Central memory CD8-positive, alpha-beta T cell (primary cell): ENCODE data around the gene CAND1.
"Not testable (repeated sequence)": the region's sequence is repeated elsewhere in the genome, so short reads cannot be mapped to it uniquely, and the experiment has no call there.

Experiments
- ATAC-seq: fragments of 150-1000 bp; cut with Tn5 transposase; replicated peaks from 2 replicates; pipeline ENCODE4 v1.10.0; 2022; ENCODE audit warnings: mild to moderate bottlenecking, moderate FRiP score, moderate number of reproducible peaks; ENCODE audit not compliant: poor library complexity, severe bottlenecking; ENCODE audit errors: extremely low read depth
- DNase-seq, 2 donors: peaks; one replicate each; pipeline ENCODE4 v3.0.0; 2021; ENCODE audit warnings: low spot score in 2 of 2
- H3K27ac Mint-ChIP-seq: one replicate; pipeline ENCODE4 v1.8.0; 2022; ENCODE audit warnings: low read depth, mild to moderate bottlenecking, moderate library complexity, mixed read lengths
- H3K27me3 Mint-ChIP-seq: one replicate; pipeline ENCODE4 v1.8.0; 2022; ENCODE audit warnings: mixed read lengths
- H3K36me3 Mint-ChIP-seq: one replicate; pipeline ENCODE4 v1.8.0; 2022; ENCODE audit warnings: mild to moderate bottlenecking, moderate library complexity, mixed read lengths; ENCODE audit not compliant: insufficient read depth
- H3K4me1 Mint-ChIP-seq: one replicate; pipeline ENCODE4 v1.8.0; 2022; ENCODE audit warnings: mixed read lengths
- H3K4me3 Mint-ChIP-seq: one replicate; pipeline ENCODE4 v1.8.0; 2022; ENCODE audit warnings: mild to moderate bottlenecking, moderate library complexity, mixed read lengths
- H3K9me3 Mint-ChIP-seq: one replicate; pipeline ENCODE4 v1.8.0; 2022; ENCODE audit warnings: mixed read lengths

Gene CAND1

GRCh38 chr12:67326637-67327036 is 57.5 kb downstream of the CAND1 start:
- DNase-seq (no peak), ATAC-seq (no peak)
- Mint-ChIP-seq H3K27ac (no peak overlapping the region), H3K4me3 (no peak overlapping the region), H3K36me3 (no peaks in the 10 kb centered on the region), H3K27me3 (no peaks in the 10 kb centered on the region), H3K9me3 (no peaks in the 10 kb centered on the region), H3K4me1 (no peaks in the 10 kb centered on the region)

- H3K36me3 Mint-ChIP-seq: no peaks in the 10 kb centered on the region
- H3K9me3 Mint-ChIP-seq: no peaks in the 10 kb centered on the region
- DNase-seq (no peak), ATAC-seq (no peak)
- H3K4me1 Mint-ChIP-seq: no peaks in the 10 kb centered on the region
- H3K27ac Mint-ChIP-seq: no peak overlapping the region
- no peaks in the 10 kb centered on the region for H3K27me3 Mint-ChIP-seq
- no peak overlapping the region for H3K4me3 Mint-ChIP-seq
Observed at GRCh38 chr12:67327466-67327865, 58.3 kb downstream of the CAND1 start.

GRCh38 chr12:67331123-67331522 is 62.0 kb downstream of the CAND1 start:
- H3K36me3 Mint-ChIP-seq: no peaks in the 10 kb centered on the region
- no peaks in the 10 kb centered on the region for H3K9me3 Mint-ChIP-seq
- H3K27me3 Mint-ChIP-seq: no peaks in the 10 kb centered on the region
- DNase-seq (no peak), ATAC-seq (no peak)
- H3K27ac Mint-ChIP-seq: no peak overlapping the region
- no peaks in the 10 kb centered on the region for H3K4me1 Mint-ChIP-seq
- no peak overlapping the region for H3K4me3 Mint-ChIP-seq

GRCh38 chr12:67331828-67332227 is 62.7 kb downstream of the CAND1 start:
- Mint-ChIP-seq H3K36me3 (no peaks in the 10 kb centered on the region), H3K27ac (no peak overlapping the region), H3K4me1 (no peaks in the 10 kb centered on the region), H3K4me3 (no peak overlapping the region), H3K27me3 (no peaks in the 10 kb centered on the region), H3K9me3 (no peaks in the 10 kb centered on the region)
- no peak for ATAC-seq
- DNase-seq: no peak

- Mint-ChIP-seq H3K4me3 (no peak overlapping the region), H3K27ac (no peak overlapping the region), H3K4me1 (no peaks in the 10 kb centered on the region), H3K36me3 (no peaks in the 10 kb centered on the region), H3K27me3 (no peaks in the 10 kb centered on the region), H3K9me3 (peaks cover 8% of the 10 kb centered on the region)
- DNase-seq (no peak), ATAC-seq (no peak)
Observed at GRCh38 chr12:67333649-67334048, 64.5 kb downstream of the CAND1 start.

- H3K9me3 Mint-ChIP-seq: peaks cover 15% of the 10 kb centered on the region
- no peak overlapping the region for H3K27ac Mint-ChIP-seq
- no peaks in the 10 kb centered on the region for H3K27me3 Mint-ChIP-seq
- H3K4me3 Mint-ChIP-seq: no peak overlapping the region
- H3K4me1 Mint-ChIP-seq: no peaks in the 10 kb centered on the region
- ATAC-seq (no peak), DNase-seq (no peak)
- no peaks in the 10 kb centered on the region for H3K36me3 Mint-ChIP-seq
Observed at GRCh38 chr12:67338426-67338825, 69.3 kb downstream of the CAND1 start.

- no peaks in the 10 kb centered on the region for H3K27me3 Mint-ChIP-seq
- DNase-seq (no peak), ATAC-seq (no peak)
- H3K9me3 Mint-ChIP-seq: peaks cover 15% of the 10 kb centered on the region
- H3K4me1 Mint-ChIP-seq: no peaks in the 10 kb centered on the region
- no peak overlapping the region for H3K4me3 Mint-ChIP-seq
- H3K27ac Mint-ChIP-seq: no peak overlapping the region
- H3K36me3 Mint-ChIP-seq: no peaks in the 10 kb centered on the region
Observed at GRCh38 chr12:67339530-67339929, 70.4 kb downstream of the CAND1 start.

GRCh38 chr12:67341086-67341485 is 71.9 kb downstream of the CAND1 start:
- H3K4me1 Mint-ChIP-seq, H3K36me3 Mint-ChIP-seq, H3K27ac Mint-ChIP-seq, DNase-seq, ATAC-seq, H3K4me3 Mint-ChIP-seq, H3K27me3 Mint-ChIP-seq: not testable (repeated sequence)
- peaks cover 15% of the 10 kb centered on the region for H3K9me3 Mint-ChIP-seq

GRCh38 chr12:67344979-67345710 is 76.0 kb downstream of the CAND1 start:
- Mint-ChIP-seq H3K4me3 (no peak overlapping the region), H3K27ac (no peak overlapping the region)

GRCh38 chr12:67348683-67349082 is 79.5 kb downstream of the CAND1 start:
- Mint-ChIP-seq H3K9me3 (no peaks in the 10 kb centered on the region), H3K36me3 (no peaks in the 10 kb centered on the region), H3K4me3 (no peak overlapping the region), H3K27ac (no peak overlapping the region), H3K27me3 (no peaks in the 10 kb centered on the region), H3K4me1 (no peaks in the 10 kb centered on the region)
- ATAC-seq (no peak), DNase-seq (no peak)

More at GRCh38 chr12:67344979-67345710, 76.0 kb downstream of the CAND1 start:
- no peaks in the 10 kb centered on the region for H3K27me3 Mint-ChIP-seq
- no peaks in the 10 kb centered on the region for H3K36me3 Mint-ChIP-seq
- no peaks in the 10 kb centered on the region for H3K9me3 Mint-ChIP-seq
- DNase-seq: no peak
- ATAC-seq: no peak
- H3K4me1 Mint-ChIP-seq: no peaks in the 10 kb centered on the region

- Mint-ChIP-seq H3K4me3 (no peak overlapping the region), H3K36me3 (no peaks in the 10 kb centered on the region), H3K9me3 (no peaks in the 10 kb centered on the region), H3K27ac (no peak overlapping the region), H3K27me3 (no peaks in the 10 kb centered on the region), H3K4me1 (peaks cover 7% of the 10 kb centered on the region)
- ATAC-seq (no peak), DNase-seq (no peak)
Observed at GRCh38 chr12:67352682-67353081, 83.5 kb downstream of the CAND1 start.

- Mint-ChIP-seq H3K36me3 (no peaks in the 10 kb centered on the region), H3K4me3 (no peak overlapping the region), H3K27me3 (no peaks in the 10 kb centered on the region), H3K9me3 (no peaks in the 10 kb centered on the region), H3K27ac (no peak overlapping the region), H3K4me1 (peaks cover 7% of the 10 kb centered on the region)
- DNase-seq: no peak
- no peak for ATAC-seq
Observed at GRCh38 chr12:67354322-67354721, 85.2 kb downstream of the CAND1 start.

GRCh38 chr12:67354966-67355365 is 85.8 kb downstream of the CAND1 start:
- Mint-ChIP-seq H3K4me3 (no peak overlapping the region), H3K27me3 (no peaks in the 10 kb centered on the region), H3K4me1 (peaks cover 7% of the 10 kb centered on the region), H3K36me3 (no peaks in the 10 kb centered on the region), H3K27ac (no peak overlapping the region), H3K9me3 (no peaks in the 10 kb centered on the region)
- no peak for ATAC-seq
- DNase-seq: no peak
